SJSA1 (cell line): ENCODE data around the gene SPRY1. TPM values are rescaled to one million over a fixed set of nuclear protein-coding genes. Genes with fewer than 3 reads are reported as not detected.

Source experiments
- DNase-seq, 2 experiments: peaks; one replicate each; pipeline ENCODE4 v3.0.0-alpha.2; 2015 to 2020; ENCODE audit warnings: low spot score in 2 of 2, low read depth in 1 of 2
- H3K27ac ChIP-seq: fragments of 250-450 bp; sonication (Bioruptor Pico); 2 replicates; pipeline ENCODE4 v1.5.1; 2020; ENCODE audit warnings: mild to moderate bottlenecking, moderate library complexity
- H3K27me3 ChIP-seq: fragments of 250-450 bp; sonication (Bioruptor Pico); replicated peaks from 2 replicates; pipeline ENCODE4 v1.5.1; 2020; ENCODE audit warnings: mild to moderate bottlenecking, moderate library complexity
- H3K36me3 ChIP-seq: fragments of 250-450 bp; sonication (Bioruptor Pico); 2 replicates; pipeline ENCODE4 v1.5.1; 2020; ENCODE audit warnings: mild to moderate bottlenecking
- H3K4me1 ChIP-seq: fragments of 250-450 bp; sonication (Bioruptor Pico); replicated peaks from 2 replicates; pipeline ENCODE4 v1.6.1; 2021; ENCODE audit warnings: mild to moderate bottlenecking
- H3K4me3 ChIP-seq: fragments of 250-450 bp; sonication (Bioruptor Pico); 2 replicates; pipeline ENCODE4 v1.5.1; 2020; ENCODE audit warnings: mild to moderate bottlenecking
- H3K9me3 ChIP-seq: fragments of 250-450 bp; sonication (Bioruptor Pico); replicated peaks from 2 replicates; pipeline ENCODE4 v1.5.1; 2020; ENCODE audit warnings: mild to moderate bottlenecking
- total RNA-seq: library from RNA; depleted of rRNA; stranded (reverse); fragments of >200 nt; shearing (Covaris generic); gene quantifications from 2 replicates; pipeline ENCODE4 v1.2.3, GENCODE V29; 2014

SPRY1 gene
- total RNA-seq, 1 experiment from 2014 or later: 2.7 TPM

- Histone ChIP-seq H3K9me3 (no peaks in the 10 kb centered on the region), H3K27me3 (no peaks in the 10 kb centered on the region), H3K27ac (no peak overlapping the region), H3K36me3 (no peaks in the 10 kb centered on the region), H3K4me3 (no peak overlapping the region), H3K4me1 (peaks cover 17% of the 10 kb centered on the region)
- DNase-seq: no peak
Observed at GRCh38 chr4:123359449-123360315, 36.9 kb upstream of the SPRY1 start.

- H3K27me3 ChIP-seq: no peaks in the 10 kb centered on the region
- H3K4me1 ChIP-seq: peaks cover 17% of the 10 kb centered on the region
- H3K36me3 ChIP-seq: no peaks in the 10 kb centered on the region
- no peaks in the 10 kb centered on the region for H3K9me3 ChIP-seq
- peak overlapping the region; percentile 76 for H3K27ac ChIP-seq
- no peak overlapping the region for H3K4me3 ChIP-seq
- DNase-seq: peak in 1 of 2 experiments; percentile 70
Observed at GRCh38 chr4:123361195-123361861, 35.3 kb upstream of the SPRY1 start.

GRCh38 chr4:123362103-123362502 is 34.5 kb upstream of the SPRY1 start:
- H3K27ac ChIP-seq: no peak overlapping the region; the same call in 1 of the 2 replicates
- H3K9me3 ChIP-seq: no peaks in the 10 kb centered on the region
- no peak overlapping the region for H3K4me3 ChIP-seq
- no peak for DNase-seq
- no peaks in the 10 kb centered on the region for H3K36me3 ChIP-seq
- H3K4me1 ChIP-seq: peaks cover 17% of the 10 kb centered on the region
- H3K27me3 ChIP-seq: no peaks in the 10 kb centered on the region

- Histone ChIP-seq H3K27me3 (no peaks in the 10 kb centered on the region), H3K4me3 (no peak overlapping the region), H3K4me1 (peaks cover 17% of the 10 kb centered on the region), H3K9me3 (no peaks in the 10 kb centered on the region), H3K27ac (no peak overlapping the region), H3K36me3 (no peaks in the 10 kb centered on the region)
- no peak for DNase-seq
Observed at GRCh38 chr4:123363729-123364128, 32.9 kb upstream of the SPRY1 start.

- Histone ChIP-seq H3K27ac (no peak overlapping the region), H3K9me3 (no peaks in the 10 kb centered on the region), H3K4me3 (no peak overlapping the region), H3K27me3 (no peaks in the 10 kb centered on the region), H3K36me3 (no peaks in the 10 kb centered on the region), H3K4me1 (peaks cover 17% of the 10 kb centered on the region)
- DNase-seq: no peak
Observed at GRCh38 chr4:123364906-123365305, 31.7 kb upstream of the SPRY1 start.

GRCh38 chr4:123365412-123365811 is 31.2 kb upstream of the SPRY1 start:
- Histone ChIP-seq H3K27me3 (no peaks in the 10 kb centered on the region), H3K36me3 (no peaks in the 10 kb centered on the region)
- no peak for DNase-seq

GRCh38 chr4:123366144-123366748 is 30.3 kb upstream of the SPRY1 start:
- peaks cover 8% of the 10 kb centered on the region for H3K4me1 ChIP-seq
- DNase-seq: no peak
- no peak overlapping the region for H3K27ac ChIP-seq
- no peak overlapping the region for H3K4me3 ChIP-seq
- H3K9me3 ChIP-seq: no peaks in the 10 kb centered on the region
- no peaks in the 10 kb centered on the region for H3K36me3 ChIP-seq
- no peaks in the 10 kb centered on the region for H3K27me3 ChIP-seq

More at GRCh38 chr4:123365412-123365811, 31.2 kb upstream of the SPRY1 start:
- no peak overlapping the region for H3K27ac ChIP-seq
- no peaks in the 10 kb centered on the region for H3K9me3 ChIP-seq
- no peak overlapping the region for H3K4me3 ChIP-seq
- peaks cover 17% of the 10 kb centered on the region for H3K4me1 ChIP-seq

- H3K9me3 ChIP-seq: no peaks in the 10 kb centered on the region; the same call in 1 of the 2 replicates
- H3K27ac ChIP-seq: no peak overlapping the region
- H3K36me3 ChIP-seq: no peaks in the 10 kb centered on the region
- no peak overlapping the region for H3K4me3 ChIP-seq
- no peaks in the 10 kb centered on the region for H3K27me3 ChIP-seq
- no peak for DNase-seq
- H3K4me1 ChIP-seq: 0 out of 2 replicates have a peak, but pooled peaks cover 3% of the 10 kb centered on the region
Observed at GRCh38 chr4:123378794-123379193, 17.8 kb upstream of the SPRY1 start.

GRCh38 chr4:123379392-123379791 is 17.2 kb upstream of the SPRY1 start:
- 0 out of 2 replicates have a peak, but pooled peaks cover 3% of the 10 kb centered on the region for H3K4me1 ChIP-seq
- H3K27me3 ChIP-seq: no peaks in the 10 kb centered on the region
- H3K27ac ChIP-seq: no peak overlapping the region
- H3K4me3 ChIP-seq: no peak overlapping the region
- no peaks in the 10 kb centered on the region for H3K36me3 ChIP-seq
- no peaks in the 10 kb centered on the region for H3K9me3 ChIP-seq
- DNase-seq: no peak

GRCh38 chr4:123380728-123381716 is 15.6 kb upstream of the SPRY1 start:
- no peak overlapping the region for H3K27ac ChIP-seq
- no peak overlapping the region for H3K4me3 ChIP-seq
- H3K27me3 ChIP-seq: no peaks in the 10 kb centered on the region
- no peak for DNase-seq
- no peaks in the 10 kb centered on the region for H3K36me3 ChIP-seq
- 0 out of 2 replicates have a peak, but pooled peaks cover 3% of the 10 kb centered on the region for H3K4me1 ChIP-seq
- no peaks in the 10 kb centered on the region for H3K9me3 ChIP-seq

GRCh38 chr4:123381996-123382395 is 14.6 kb upstream of the SPRY1 start:
- Histone ChIP-seq H3K27ac (no peak overlapping the region), H3K4me3 (no peak overlapping the region), H3K36me3 (no peaks in the 10 kb centered on the region), H3K27me3 (no peaks in the 10 kb centered on the region), H3K9me3 (no peaks in the 10 kb centered on the region), H3K4me1 (0 out of 2 replicates have a peak, but pooled peaks cover 3% of the 10 kb centered on the region)
- DNase-seq: no peak

GRCh38 chr4:123383566-123383965 is 13.0 kb upstream of the SPRY1 start:
- no peaks in the 10 kb centered on the region for H3K36me3 ChIP-seq
- no peak overlapping the region for H3K27ac ChIP-seq
- H3K9me3 ChIP-seq: no peaks in the 10 kb centered on the region
- DNase-seq: no peak
- 0 out of 2 replicates have a peak, but pooled peaks cover 3% of the 10 kb centered on the region for H3K4me1 ChIP-seq
- H3K27me3 ChIP-seq: no peaks in the 10 kb centered on the region
- H3K4me3 ChIP-seq: no peak overlapping the region

GRCh38 chr4:123386609-123387008 is 10.0 kb upstream of the SPRY1 start:
- no peak for DNase-seq
- H3K4me3 ChIP-seq: no peak overlapping the region
- no peak overlapping the region for H3K27ac ChIP-seq
- H3K9me3 ChIP-seq: no peaks in the 10 kb centered on the region
- no peaks in the 10 kb centered on the region for H3K36me3 ChIP-seq
- no peaks in the 10 kb centered on the region for H3K27me3 ChIP-seq
- H3K4me1 ChIP-seq: no peaks in the 10 kb centered on the region
